HG02763 (cell line): ENCODE results near the gene SMO.
"Not testable (repeated sequence)": the region's sequence is repeated elsewhere in the genome, so short reads cannot be mapped to it uniquely, and the experiment has no call there.

Experiments used
- ATAC-seq: cut with Tn5 transposase; IDR thresholded peaks from one replicate; pipeline ENCODE4 v1.9.1; 2021; ENCODE audit warnings: mild to moderate bottlenecking, moderate library complexity; ENCODE audit not compliant: unreplicated experiment

The SMO gene

GRCh38 chr7:129231666-129232065 lies 43.2 kb downstream of the SMO start:
- no peak for ATAC-seq

- ATAC-seq: no peak
Observed at GRCh38 chr7:129238546-129238945, 50.1 kb downstream of the SMO start.

- ATAC-seq: no peak
Observed at GRCh38 chr7:129240119-129240820, 51.8 kb downstream of the SMO start.

- ATAC-seq: no peak
Observed at GRCh38 chr7:129244220-129244619, 55.8 kb downstream of the SMO start.

GRCh38 chr7:129245533-129245932 lies 57.1 kb downstream of the SMO start:
- ATAC-seq: no peak

- no peak for ATAC-seq
Observed at GRCh38 chr7:129247087-129247486, 58.7 kb downstream of the SMO start.

GRCh38 chr7:129252128-129252527 lies 63.7 kb downstream of the SMO start:
- ATAC-seq: no peak

- ATAC-seq: not testable (repeated sequence)
Observed at GRCh38 chr7:129252603-129253002, 64.2 kb downstream of the SMO start.

- no peak for ATAC-seq
Observed at GRCh38 chr7:129255800-129256199, 67.4 kb downstream of the SMO start.

- no peak for ATAC-seq
Observed at GRCh38 chr7:129256221-129256620, 67.8 kb downstream of the SMO start.

GRCh38 chr7:129257168-129257567 lies 68.7 kb downstream of the SMO start:
- no peak for ATAC-seq

- ATAC-seq: no peak
Observed at GRCh38 chr7:129258649-129259389, 70.4 kb downstream of the SMO start.

- ATAC-seq: no peak
Observed at GRCh38 chr7:129262324-129262723, 73.9 kb downstream of the SMO start.
